ENCODE measurements around the gene ACBD4. TPM values are rescaled to one million over a fixed set of nuclear protein-coding genes. Genes with fewer than 3 reads are reported as not detected.

The ACBD4 gene
- total and polyA plus RNA-seq, 2 donors (not counting 3 experiments of a cell fraction or from before 2014, with no cell fraction given) = 4.5 to 7.5 TPM

DNA sequence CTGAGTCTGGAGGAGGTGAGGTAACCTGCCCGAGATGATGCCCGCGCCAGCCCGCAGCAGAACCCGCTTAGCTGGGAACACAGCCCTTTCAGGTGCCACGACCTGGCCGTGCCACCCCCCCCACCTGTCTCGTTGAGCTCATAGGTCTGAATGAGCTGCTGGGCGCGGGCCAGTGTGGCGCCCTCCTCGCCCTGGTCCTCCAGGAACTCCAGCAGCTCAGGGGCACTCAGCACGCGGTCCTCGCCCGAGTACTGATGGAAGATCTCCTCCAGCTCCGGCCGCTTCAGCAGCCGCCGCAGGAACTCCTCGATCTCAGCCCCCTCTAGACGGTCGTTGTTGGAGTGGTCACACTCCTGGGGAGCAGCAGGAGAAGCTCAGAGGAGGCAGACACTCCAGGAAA, 16.8 kb upstream of the ACBD4 start:
- Histone ChIP-seq H3K4me2 (ENCODE audit: insufficient read depth, low read length) (no peak overlapping the region), H4K20me1 (replicated peaks; ENCODE audit: control insufficient read depth, extremely low read depth, insufficient read depth, low read length) (no peaks in the 10 kb centered on the region), H3K4me1 (ENCODE audit: control insufficient read depth, extremely low read depth, insufficient read depth, low read length) (peaks cover 4% of the 10 kb centered on the region), H3K36me3 (ENCODE audit: control insufficient read depth in 2 of 2, extremely low read depth in 1 of 2, insufficient read depth in 2 of 2, low read length in 2 of 2) (peaks cover 0 to 2% of the 10 kb centered on the region in 2 experiments), H3K79me2 (ENCODE audit: control insufficient read depth, insufficient read depth, low read length) (no peaks in the 10 kb centered on the region), H2AFZ (ENCODE audit: low read depth, low read length) (no peak overlapping the region), H3K4me3 (replicated peaks in 1 of 3; ENCODE audit: insufficient read depth in 1 of 3, low read depth in 1 of 3, low read length in 3 of 3) (no peak overlapping the region), H3K27me3 (ENCODE audit: control insufficient read depth in 2 of 2, insufficient read depth in 2 of 2, low read length in 2 of 2) (no peaks in the 10 kb centered on the region), H3K9ac (replicated peaks; ENCODE audit: extremely low read depth, insufficient read depth, low read length) (no peak overlapping the region), H3K9me3 (replicated peaks; ENCODE audit: control insufficient read depth, insufficient read depth, low read length) (no peaks in the 10 kb centered on the region), H3K27ac (ENCODE audit: insufficient read depth, low read depth, low read length) (no peak overlapping the region), H3K9me1 (replicated peaks; ENCODE audit: control insufficient read depth, extremely low read depth, insufficient read depth, low read length) (no peaks in the 10 kb centered on the region)
- FAIRE-seq (no peak), DNase-seq (ENCODE audit: low read depth, low spot score) (no peak)
- ChIA-PET CTCF (interaction anchor here (0.5 to 6.9 kb wide), 5 partner anchors 10 to 19 kb away, joined by 3 to 34 read pairs (median 10); partner anchors contain the start of genes ACBD4 and PLCD3), POLR2A (interaction anchor here (1.2 kb wide), 1 partner anchor 58 kb away, joined by 3 read pairs; the partner anchor contains the start of gene NMT1)
- TF ChIP-seq MYC (IDR thresholded peaks at IDR 0.05; ENCODE audit: low read depth, low read length) (no peak), EZH2 (IDR thresholded peaks at IDR 0.05; ENCODE audit: borderline replicate concordance, low read depth, low read length, severe bottlenecking) (no peak), JUN (IDR thresholded peaks at IDR 0.05; ENCODE audit: borderline replicate concordance, insufficient read depth, insufficient read length, low read depth) (no peak)
- intact Hi-C loops (cut with micrococcal nuclease) (no loop called here), dilution Hi-C loops (cut with MboI; ENCODE audit: extremely low pct_ligation_motif_present, low sequenced_read_pairs) (no loop called here)
- no TSS peak for BruUV-seq (replicated peaks)

DNA sequence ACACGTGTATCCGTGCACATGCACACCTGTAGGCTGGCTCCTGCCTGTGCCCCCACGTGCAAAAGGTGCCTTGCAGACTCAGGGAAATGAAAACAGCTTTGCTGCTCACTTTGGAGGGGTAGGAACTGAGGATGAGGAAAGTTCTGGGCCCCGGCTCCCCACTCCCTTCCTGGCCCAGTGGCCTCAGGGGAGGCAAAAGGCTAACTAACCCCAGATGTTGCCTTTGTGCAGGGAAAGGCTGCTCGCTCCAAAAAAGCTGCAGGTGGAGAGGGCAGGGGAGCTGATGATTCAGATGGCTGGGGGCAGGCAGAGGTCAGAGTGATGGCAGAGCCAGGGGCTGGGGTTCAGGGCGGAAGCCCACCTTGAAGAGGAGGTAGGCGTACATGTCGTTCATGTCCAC, 15.5 kb upstream of the ACBD4 start:
- ChIA-PET CTCF (interaction anchor here (1.4 to 6.9 kb wide), 2 partner anchors 11 to 15 kb away, joined by 4 to 34 read pairs; partner anchors contain the start of gene ACBD4), POLR2A (no interaction called here)
- no peaks in the 10 kb centered on the region for H3K9me3 ChIP-seq (replicated peaks; ENCODE audit: control insufficient read depth, insufficient read depth, low read length)
- no peak overlapping the region for H3K4me3 ChIP-seq (replicated peaks in 1 of 3; ENCODE audit: insufficient read depth in 1 of 3, low read depth in 1 of 3, low read length in 3 of 3)
- no peak for FAIRE-seq
- H3K4me2 ChIP-seq (ENCODE audit: insufficient read depth, low read length) = no peak overlapping the region
- dilution Hi-C loops (cut with MboI; ENCODE audit: extremely low pct_ligation_motif_present, low sequenced_read_pairs) (no loop called here), intact Hi-C loops (cut with micrococcal nuclease) (no loop called here)
- no peaks in the 10 kb centered on the region for H4K20me1 ChIP-seq (replicated peaks; ENCODE audit: control insufficient read depth, extremely low read depth, insufficient read depth, low read length)
- no peak overlapping the region for H3K9ac ChIP-seq (replicated peaks; ENCODE audit: extremely low read depth, insufficient read depth, low read length)
- no peaks in the 10 kb centered on the region for H3K9me1 ChIP-seq (replicated peaks; ENCODE audit: control insufficient read depth, extremely low read depth, insufficient read depth, low read length)
- H3K27ac ChIP-seq (ENCODE audit: insufficient read depth, low read depth, low read length) = no peak overlapping the region
- BruUV-seq (replicated peaks) = no TSS peak
- no peaks in the 10 kb centered on the region for H3K27me3 ChIP-seq (ENCODE audit: control insufficient read depth in 2 of 2, insufficient read depth in 2 of 2, low read length in 2 of 2)
- H3K36me3 ChIP-seq (ENCODE audit: control insufficient read depth in 2 of 2, extremely low read depth in 1 of 2, insufficient read depth in 2 of 2, low read length in 2 of 2) = peaks cover 0 to 2% of the 10 kb centered on the region in 2 experiments
- H3K79me2 ChIP-seq (ENCODE audit: control insufficient read depth, insufficient read depth, low read length) = no peaks in the 10 kb centered on the region
- no peak for DNase-seq (ENCODE audit: low read depth, low spot score)
- H3K4me1 ChIP-seq (ENCODE audit: control insufficient read depth, extremely low read depth, insufficient read depth, low read length) = peaks cover 14% of the 10 kb centered on the region
- no peak overlapping the region for H2AFZ ChIP-seq (ENCODE audit: low read depth, low read length)
- TF ChIP-seq FOS (IDR thresholded peaks at IDR 0.05; ENCODE audit: borderline replicate concordance, insufficient read depth, low read length) = no peak
- no peak for TF ChIP-seq GATA2 (IDR thresholded peaks at IDR 0.05; ENCODE audit: insufficient read depth, insufficient read length, low read depth, low read length)
- TF ChIP-seq JUN (IDR thresholded peaks at IDR 0.05; ENCODE audit: borderline replicate concordance, insufficient read depth, insufficient read length, low read depth) = no peak
- no peak for TF ChIP-seq POLR2AphosphoS5 (IDR thresholded peaks at IDR 0.05; ENCODE audit: insufficient read depth, low read depth, low read length)
- TF ChIP-seq POLR2A (IDR thresholded peaks at IDR 0.05; ENCODE audit: low read depth, low read length) = no peak
- TF ChIP-seq EZH2 (IDR thresholded peaks at IDR 0.05; ENCODE audit: borderline replicate concordance, low read depth, low read length, severe bottlenecking) = no peak
- no peak for TF ChIP-seq MYC (IDR thresholded peaks at IDR 0.05; ENCODE audit: low read depth, low read length)
- TF ChIP-seq, protein P1, sequence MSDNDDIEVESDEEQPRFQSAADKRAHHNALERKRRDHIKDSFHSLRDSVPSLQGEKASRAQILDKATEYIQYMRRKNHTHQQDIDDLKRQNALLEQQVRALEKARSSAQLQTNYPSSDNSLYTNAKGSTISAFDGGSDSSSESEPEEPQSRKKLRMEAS (IDR thresholded peaks at IDR 0.05; ENCODE audit: insufficient read depth, insufficient read length) = no peak
- TF ChIP-seq, protein P2, sequence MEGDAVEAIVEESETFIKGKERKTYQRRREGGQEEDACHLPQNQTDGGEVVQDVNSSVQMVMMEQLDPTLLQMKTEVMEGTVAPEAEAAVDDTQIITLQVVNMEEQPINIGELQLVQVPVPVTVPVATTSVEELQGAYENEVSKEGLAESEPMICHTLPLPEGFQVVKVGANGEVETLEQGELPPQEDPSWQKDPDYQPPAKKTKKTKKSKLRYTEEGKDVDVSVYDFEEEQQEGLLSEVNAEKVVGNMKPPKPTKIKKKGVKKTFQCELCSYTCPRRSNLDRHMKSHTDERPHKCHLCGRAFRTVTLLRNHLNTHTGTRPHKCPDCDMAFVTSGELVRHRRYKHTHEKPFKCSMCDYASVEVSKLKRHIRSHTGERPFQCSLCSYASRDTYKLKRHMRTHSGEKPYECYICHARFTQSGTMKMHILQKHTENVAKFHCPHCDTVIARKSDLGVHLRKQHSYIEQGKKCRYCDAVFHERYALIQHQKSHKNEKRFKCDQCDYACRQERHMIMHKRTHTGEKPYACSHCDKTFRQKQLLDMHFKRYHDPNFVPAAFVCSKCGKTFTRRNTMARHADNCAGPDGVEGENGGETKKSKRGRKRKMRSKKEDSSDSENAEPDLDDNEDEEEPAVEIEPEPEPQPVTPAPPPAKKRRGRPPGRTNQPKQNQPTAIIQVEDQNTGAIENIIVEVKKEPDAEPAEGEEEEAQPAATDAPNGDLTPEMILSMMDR (IDR thresholded peaks at IDR 0.05; ENCODE audit: extremely low read depth in 1 of 2, insufficient read depth in 1 of 2, low read depth in 1 of 2, low read length in 2 of 2) = no peak
